ENCODE measurements around the gene SYCE1L.
A peak's percentile ranks its signal among the peaks of the same experiment; 100 is the strongest.
"Not testable (repeated sequence)": the region's sequence is repeated elsewhere in the genome, so short reads cannot be mapped to it uniquely, and the experiment has no call there.

Gene SYCE1L

GRCh38 chr16:77183137-77183536 is 16.1 kb upstream of the SYCE1L start:
- Histone ChIP-seq H3K27ac (no peak overlapping the region), H3K4me3 (ENCODE audit: low read depth, low read length) (no peak overlapping the region), H3K27me3 (replicated peaks) (no peaks in the 10 kb centered on the region), H3K36me3 (replicated peaks) (no peaks in the 10 kb centered on the region)
- in situ Hi-C loops (cut with HindIII; ENCODE audit: low pct_ligation_motif_present, low sequenced_read_pairs), result no loop called here
- TF ChIP-seq CTCF (IDR thresholded peaks at IDR 0.05; ENCODE audit: low read depth, low read length, missing control alignments), result no peak
- DNase-seq, result no peak

- H3K27ac ChIP-seq; H3K4me3 ChIP-seq (ENCODE audit: low read depth, low read length); DNase-seq; H3K36me3 ChIP-seq (replicated peaks); H3K27me3 ChIP-seq (replicated peaks); in situ Hi-C loops (cut with HindIII; ENCODE audit: low pct_ligation_motif_present, low sequenced_read_pairs): not testable (repeated sequence)
Observed at GRCh38 chr16:77186298-77186697, 12.9 kb upstream of the SYCE1L start.

GRCh38 chr16:77190190-77190477 is 9.1 kb upstream of the SYCE1L start:
- no peak for DNase-seq
- H3K36me3 ChIP-seq (replicated peaks), result peaks cover under 1% of the 10 kb centered on the region
- peak overlapping the region; percentile 93 for H3K4me3 ChIP-seq (ENCODE audit: low read depth, low read length)
- no peak for TF ChIP-seq CTCF (IDR thresholded peaks at IDR 0.05; ENCODE audit: low read depth, low read length, missing control alignments)
- no peaks in the 10 kb centered on the region for H3K27me3 ChIP-seq (replicated peaks)
- peak overlapping the region; percentile 27 for H3K27ac ChIP-seq
- in situ Hi-C loops (cut with HindIII; ENCODE audit: low pct_ligation_motif_present, low sequenced_read_pairs), result no loop called here

- in situ Hi-C loops (cut with HindIII; ENCODE audit: low pct_ligation_motif_present, low sequenced_read_pairs), result no loop called here
- DNase-seq, result peak; percentile 99
- H3K4me3 ChIP-seq (ENCODE audit: low read depth, low read length), result peak within 1 kb of the TSS; percentile 93
- peak within 1 kb of the TSS; percentile 83 for H3K27ac ChIP-seq
- no peak for TF ChIP-seq CTCF (IDR thresholded peaks at IDR 0.05; ENCODE audit: low read depth, low read length, missing control alignments)
- peaks cover 3% of the 10 kb centered on the region for H3K36me3 ChIP-seq (replicated peaks)
- H3K27me3 ChIP-seq (replicated peaks), result no peaks in the 10 kb centered on the region
Observed at GRCh38 chr16:77190478-77191258, 8.5 kb upstream of the SYCE1L start, which contains the start of gene MON1B. Gene MON1B, plus strand, starts transcription at chr16:77191190. Its CDS starts 296 bp downstream, at chr16:77191486.

- Histone ChIP-seq H3K27ac (peak overlapping the region; percentile 83), H3K4me3 (ENCODE audit: low read depth, low read length) (peak overlapping the region; percentile 93), H3K36me3 (replicated peaks) (peaks cover 6% of the 10 kb centered on the region), H3K27me3 (replicated peaks) (no peaks in the 10 kb centered on the region)
- no peak for TF ChIP-seq CTCF (IDR thresholded peaks at IDR 0.05; ENCODE audit: low read depth, low read length, missing control alignments)
- no peak for DNase-seq
- in situ Hi-C loops (cut with HindIII; ENCODE audit: low pct_ligation_motif_present, low sequenced_read_pairs), result no loop called here
Observed at GRCh38 chr16:77191259-77191969, 7.8 kb upstream of the SYCE1L start.

- H3K4me3 ChIP-seq (ENCODE audit: low read depth, low read length), result no peak overlapping the region
- H3K27me3 ChIP-seq (replicated peaks), result no peaks in the 10 kb centered on the region
- no peak for TF ChIP-seq CTCF (IDR thresholded peaks at IDR 0.05; ENCODE audit: low read depth, low read length, missing control alignments)
- no peak for DNase-seq
- in situ Hi-C loops (cut with HindIII; ENCODE audit: low pct_ligation_motif_present, low sequenced_read_pairs), result no loop called here
- no peak overlapping the region for H3K27ac ChIP-seq
- peaks cover 12% of the 10 kb centered on the region for H3K36me3 ChIP-seq (replicated peaks)
Observed at GRCh38 chr16:77193377-77193776, 5.8 kb upstream of the SYCE1L start.
